IPS-18a (cell line): ENCODE data around the gene HS3ST6.
"Not testable (repeated sequence)": the region's sequence is repeated elsewhere in the genome, so short reads cannot be mapped to it uniquely, and the experiment has no call there.

Source experiments
- H3K27ac ChIP-seq: one replicate; pipeline ENCODE4 v1.5.1; 2013; ENCODE audit warnings: low read length
- H3K27me3 ChIP-seq: one replicate; pipeline ENCODE4 v1.6.1; 2013; ENCODE audit warnings: mild to moderate bottlenecking, low read length; ENCODE audit not compliant: control insufficient read depth, insufficient read depth
- H3K36me3 ChIP-seq: one replicate; pipeline ENCODE4 v1.6.1; 2013; ENCODE audit warnings: low read depth, low read length; ENCODE audit not compliant: control insufficient read depth
- H3K4me1 ChIP-seq: one replicate; pipeline ENCODE4 v1.6.1; 2013; ENCODE audit warnings: low read depth, low read length; ENCODE audit not compliant: control insufficient read depth
- H3K4me3 ChIP-seq: one replicate; pipeline ENCODE4 v1.5.1; 2013; ENCODE audit warnings: low read length
- H3K9ac ChIP-seq: one replicate; pipeline ENCODE4 v1.6.1; 2013; ENCODE audit warnings: mild to moderate bottlenecking, low read length, moderate library complexity
- H3K9me3 ChIP-seq: one replicate; pipeline ENCODE4 v1.6.1; 2013; ENCODE audit warnings: low read depth, low read length; ENCODE audit not compliant: control insufficient read depth

The HS3ST6 gene

DNA sequence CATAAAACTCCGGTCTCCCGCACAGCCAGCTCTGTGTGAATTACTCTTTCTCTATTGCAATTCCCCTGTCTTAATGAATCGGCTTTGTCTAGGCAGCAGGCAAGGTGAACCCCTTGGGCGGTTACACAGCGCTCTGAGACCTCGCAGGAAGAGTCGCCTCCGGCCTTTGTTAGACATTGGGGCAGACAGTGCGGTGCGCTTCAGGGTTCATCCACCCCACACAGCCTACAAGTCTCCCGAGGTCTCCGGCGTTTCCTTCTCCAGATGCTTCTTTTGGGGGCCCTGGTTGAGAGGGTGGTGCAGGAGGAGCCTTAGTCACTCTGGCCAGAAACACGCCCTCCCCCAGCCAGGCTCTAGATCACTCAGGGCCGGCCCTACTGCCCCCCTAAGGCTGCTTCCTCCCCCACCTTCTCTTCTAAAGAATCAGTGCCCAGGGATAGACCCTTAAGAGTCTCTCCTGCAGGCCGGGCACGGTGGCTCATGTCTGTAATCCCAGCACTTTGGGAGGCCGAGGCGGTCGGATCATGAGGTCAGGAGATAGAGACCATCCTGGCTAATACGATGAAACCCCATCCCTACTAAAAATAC lies 26.5 kb upstream of the HS3ST6 start:
- Histone ChIP-seq H3K36me3 (peaks cover 3% of the 10 kb centered on the region), H3K27ac (no peak overlapping the region), H3K9ac (no peak overlapping the region), H3K27me3 (no peaks in the 10 kb centered on the region), H3K4me3 (no peak overlapping the region), H3K4me1 (no peaks in the 10 kb centered on the region), H3K9me3 (no peaks in the 10 kb centered on the region)

GRCh38 chr16:1942810-1943726 lies 24.9 kb upstream of the HS3ST6 start, which contains the start of gene MSRB1:
MSRB1 (minus strand) TSS chr16:1943199; CDS start chr16:1943156, 43 bp downstream.
- no peak within 1 kb of the TSS for H3K27ac ChIP-seq
- H3K9me3 ChIP-seq = no peaks in the 10 kb centered on the region
- peak within 1 kb of the TSS; percentile 58 for H3K9ac ChIP-seq
- H3K36me3 ChIP-seq = peaks cover 12% of the 10 kb centered on the region
- no peaks in the 10 kb centered on the region for H3K4me1 ChIP-seq
- no peaks in the 10 kb centered on the region for H3K27me3 ChIP-seq
- H3K4me3 ChIP-seq = peak within 1 kb of the TSS; percentile 85

DNA sequence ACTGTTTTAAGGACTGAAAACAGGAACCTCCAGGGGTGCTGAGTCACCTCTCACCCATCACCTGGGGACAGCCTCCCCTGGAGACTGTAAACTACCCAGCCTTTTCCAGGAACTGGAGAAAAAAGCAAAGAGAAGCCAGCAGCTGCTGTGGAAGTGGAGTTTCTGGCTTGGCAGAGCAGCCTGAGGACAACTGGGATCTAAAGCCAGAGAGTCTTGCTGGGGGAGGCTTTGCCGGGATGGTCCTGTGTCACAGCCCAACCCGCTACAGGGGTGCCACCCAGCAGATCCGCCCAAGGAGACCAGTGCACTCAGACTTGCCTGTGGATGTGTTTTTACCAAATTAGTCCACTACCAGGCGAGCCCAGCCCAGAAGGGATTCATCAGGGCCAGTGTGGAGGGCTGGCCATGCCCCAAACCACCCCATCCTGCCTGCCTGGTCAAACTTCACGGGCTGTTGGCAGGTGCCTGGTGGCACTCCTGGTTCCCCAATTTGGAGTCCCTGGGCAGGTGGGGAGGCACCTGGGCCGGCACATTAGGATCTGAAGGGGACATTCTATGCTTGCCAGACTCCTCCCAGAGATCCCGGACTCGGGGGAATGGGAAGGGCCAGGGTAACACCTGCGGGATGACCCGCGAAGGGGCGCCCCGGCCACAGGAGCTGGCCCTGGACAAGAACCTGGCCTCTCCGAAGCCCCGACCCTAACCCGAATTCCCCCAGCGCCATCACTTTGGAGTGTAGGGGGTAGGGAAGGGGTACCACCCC lies 24.0 kb upstream of the HS3ST6 start:
- Histone ChIP-seq H3K9me3 (no peaks in the 10 kb centered on the region), H3K36me3 (peaks cover 12% of the 10 kb centered on the region), H3K4me3 (peak overlapping the region; percentile 85), H3K4me1 (no peaks in the 10 kb centered on the region), H3K27me3 (no peaks in the 10 kb centered on the region), H3K27ac (no peak overlapping the region), H3K9ac (peak overlapping the region; percentile 58)

- no peaks in the 10 kb centered on the region for H3K4me1 ChIP-seq
- H3K9me3 ChIP-seq = no peaks in the 10 kb centered on the region
- no peak overlapping the region for H3K9ac ChIP-seq
- no peaks in the 10 kb centered on the region for H3K27me3 ChIP-seq
- no peak overlapping the region for H3K27ac ChIP-seq
- peaks cover 12% of the 10 kb centered on the region for H3K36me3 ChIP-seq
- no peak overlapping the region for H3K4me3 ChIP-seq
Measured at GRCh38 chr16:1941162-1942046, 23.2 kb upstream of the HS3ST6 start.

GRCh38 chr16:1940273-1941161 lies 22.3 kb upstream of the HS3ST6 start:
- no peaks in the 10 kb centered on the region for H3K27me3 ChIP-seq
- H3K4me1 ChIP-seq = no peaks in the 10 kb centered on the region
- no peak overlapping the region for H3K27ac ChIP-seq
- no peak overlapping the region for H3K4me3 ChIP-seq
- peaks cover 12% of the 10 kb centered on the region for H3K36me3 ChIP-seq
- no peaks in the 10 kb centered on the region for H3K9me3 ChIP-seq
- no peak overlapping the region for H3K9ac ChIP-seq

DNA sequence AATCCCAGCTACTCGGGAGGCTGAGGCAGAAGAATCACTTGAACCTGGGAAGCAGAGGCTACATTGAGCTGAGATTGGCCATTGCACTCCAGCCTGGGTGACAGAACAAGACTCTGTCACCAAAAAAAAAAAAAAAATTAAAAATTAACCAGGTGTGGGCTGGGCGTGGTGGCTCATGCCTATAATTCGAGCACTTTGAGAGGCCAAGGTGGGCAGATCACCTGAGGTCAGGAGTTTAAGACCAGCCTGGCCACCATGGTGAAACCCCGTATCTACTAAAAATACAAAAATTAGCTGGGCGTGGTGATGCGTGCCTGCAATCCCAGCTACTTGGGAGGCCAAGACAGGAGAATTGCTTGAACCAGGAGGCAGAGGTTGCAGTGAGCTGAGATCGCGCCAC lies 21.6 kb upstream of the HS3ST6 start:
- not testable (repeated sequence) for H3K4me3 ChIP-seq

DNA sequence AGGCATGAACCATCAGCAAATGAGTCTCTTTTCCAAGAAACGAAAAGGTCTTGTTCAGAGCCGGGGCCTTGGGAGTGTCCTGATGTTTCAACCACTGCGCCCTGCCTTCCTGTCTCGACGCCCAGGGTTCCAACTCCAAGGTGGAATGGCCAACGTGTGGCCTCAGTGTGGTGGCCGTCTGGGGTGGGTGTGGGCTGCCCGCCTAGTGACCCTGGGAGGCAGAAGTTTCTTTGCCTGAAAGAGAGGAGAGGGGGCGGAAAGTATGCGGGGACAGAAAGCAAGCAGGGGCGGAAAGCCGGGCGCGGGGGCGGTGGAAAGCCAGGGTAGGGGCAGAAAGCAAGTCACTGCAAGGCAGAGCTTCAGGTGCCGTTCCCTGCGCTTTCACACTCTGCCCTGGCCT lies 20.7 kb upstream of the HS3ST6 start:
- Histone ChIP-seq H3K27me3 (no peaks in the 10 kb centered on the region), H3K4me1 (no peaks in the 10 kb centered on the region), H3K4me3 (no peak overlapping the region), H3K9ac (no peak overlapping the region), H3K27ac (no peak overlapping the region), H3K36me3 (peaks cover 12% of the 10 kb centered on the region), H3K9me3 (no peaks in the 10 kb centered on the region)

More for the DNA sequence above, 21.6 kb upstream of the HS3ST6 start:
- not testable (repeated sequence) for H3K27ac ChIP-seq, H3K9ac ChIP-seq, H3K4me1 ChIP-seq, H3K9me3 ChIP-seq, H3K27me3 ChIP-seq
- peaks cover 12% of the 10 kb centered on the region for H3K36me3 ChIP-seq

DNA sequence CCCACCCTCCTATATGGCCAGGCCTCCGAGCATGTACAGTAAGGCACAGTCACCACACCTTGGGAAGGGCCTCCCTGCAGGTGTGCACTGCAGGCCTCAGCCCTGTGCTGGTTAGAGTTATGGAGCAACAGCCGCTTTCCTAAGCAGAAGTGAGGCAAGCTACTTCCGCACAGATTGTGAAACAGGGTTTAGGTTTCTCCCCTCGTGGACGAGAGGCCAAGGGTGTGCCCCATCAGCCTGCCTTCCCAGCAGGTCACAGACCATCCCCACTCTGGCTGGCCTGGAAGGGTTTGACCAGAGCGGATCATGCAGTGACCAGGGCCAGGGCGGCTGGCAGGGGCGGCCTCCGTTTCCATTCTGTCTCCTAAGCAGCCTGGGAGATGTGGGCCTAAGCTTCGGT lies 20.1 kb upstream of the HS3ST6 start:
- H3K27ac ChIP-seq = no peak overlapping the region
- H3K36me3 ChIP-seq = peaks cover 12% of the 10 kb centered on the region
- H3K9me3 ChIP-seq = no peaks in the 10 kb centered on the region
- H3K4me3 ChIP-seq = no peak overlapping the region
- H3K9ac ChIP-seq = no peak overlapping the region
- H3K27me3 ChIP-seq = no peaks in the 10 kb centered on the region
- H3K4me1 ChIP-seq = no peaks in the 10 kb centered on the region

DNA sequence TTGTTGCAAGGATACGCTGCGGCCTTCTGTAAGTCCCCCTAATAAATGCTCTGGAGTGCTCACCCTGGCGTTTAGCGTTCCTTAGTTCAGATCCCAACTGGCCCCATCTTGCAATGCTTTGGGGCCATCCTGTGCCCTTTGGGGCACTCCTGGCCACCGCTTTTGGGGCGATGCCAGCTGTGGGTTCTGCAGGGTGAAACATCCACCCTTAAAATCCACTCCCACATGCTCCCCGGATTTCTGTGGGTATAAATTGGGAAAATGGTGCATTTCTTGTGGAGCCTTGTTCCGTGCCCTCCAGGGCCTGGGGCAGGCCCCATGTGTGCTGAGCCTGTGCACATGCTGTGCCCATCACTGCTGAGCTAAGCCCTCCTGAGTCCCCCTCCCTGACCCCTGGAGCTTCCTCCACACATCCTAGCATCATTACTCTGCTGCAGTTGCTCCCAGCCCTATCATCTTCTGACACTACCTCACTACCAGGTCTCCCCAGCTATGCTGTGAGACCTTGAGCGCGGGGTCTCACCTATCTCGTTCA lies 18.8 kb upstream of the HS3ST6 start:
- Histone ChIP-seq H3K27ac (no peak overlapping the region), H3K4me1 (no peaks in the 10 kb centered on the region), H3K4me3 (no peak overlapping the region), H3K27me3 (no peaks in the 10 kb centered on the region), H3K36me3 (peaks cover 12% of the 10 kb centered on the region), H3K9ac (no peak overlapping the region), H3K9me3 (no peaks in the 10 kb centered on the region)

DNA sequence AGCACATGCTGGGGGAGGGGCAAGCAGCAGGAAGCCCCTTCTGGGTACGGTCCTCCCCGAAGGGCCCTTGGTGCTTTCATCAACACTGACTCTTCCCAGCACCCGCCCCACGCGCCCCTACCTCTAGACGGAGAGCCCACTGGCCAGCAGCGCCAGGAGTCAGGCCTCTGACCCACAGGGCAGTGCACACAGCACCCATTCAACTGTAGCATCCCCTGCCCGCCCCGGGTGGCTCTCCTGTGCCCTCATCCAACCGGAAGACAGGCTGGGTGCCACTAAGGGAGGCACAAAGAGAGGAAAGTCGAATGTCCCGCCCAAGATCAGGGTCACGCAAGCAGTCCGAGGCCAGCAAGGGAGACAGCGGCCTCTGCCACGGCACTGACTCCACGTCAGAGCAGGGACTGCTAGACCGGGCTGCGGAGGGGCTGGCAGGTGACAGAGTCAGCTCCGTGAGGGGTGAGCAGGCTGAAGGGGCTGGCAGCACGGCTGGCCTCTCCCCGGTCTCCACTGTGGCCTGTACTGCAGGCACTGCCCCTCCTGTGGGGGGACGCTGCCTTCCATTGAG lies 15.0 kb upstream of the HS3ST6 start:
- H3K27me3 ChIP-seq = peaks cover 13% of the 10 kb centered on the region
- no peaks in the 10 kb centered on the region for H3K36me3 ChIP-seq
- H3K4me1 ChIP-seq = no peaks in the 10 kb centered on the region
- H3K27ac ChIP-seq = no peak overlapping the region
- no peak overlapping the region for H3K4me3 ChIP-seq
- H3K9me3 ChIP-seq = no peaks in the 10 kb centered on the region
- no peak overlapping the region for H3K9ac ChIP-seq
